A673 (cell line): Measurements from ENCODE around the gene ZNF277. TPM values are rescaled to one million over a fixed set of nuclear protein-coding genes. Genes with fewer than 3 reads are reported as not detected.
A peak's percentile ranks its signal among the peaks of the same experiment; 100 is the strongest.

Source experiments
- BruUV-seq: library from RNA; stranded (reverse); fragments of 400-500 nt; replicated peaks from 2 replicates; lab custom pipeline; 2021; lab: Mats Ljungman, UMichigan
- CTCF ChIA-PET: fragments of 300-600 bp; sonication (Branson Sonifier 250); formaldehyde crosslinking; loops from one replicate; lab custom pipeline; 2022; ENCODE audit warnings: antibody characterized with exemption; lab: Charles Lee
- POLR2A ChIA-PET: fragments of 300-600 bp; sonication (Branson Sonifier 250); formaldehyde crosslinking; loops from one replicate; lab custom pipeline; 2022; ENCODE audit warnings: antibody characterized with exemption; ENCODE audit not compliant: low non-redundant PET; lab: Charles Lee
- DNase-seq: peaks from one replicate; pipeline ENCODE4 v3.0.0-alpha.2; 2015; ENCODE audit warnings: low spot score
- H3K27ac ChIP-seq: fragments of 200-600 bp; sonication (generic); 2 replicates; pipeline ENCODE4 v1.5.1; 2016; ENCODE audit warnings: mixed run types, low read depth, mild to moderate bottlenecking, mixed read lengths, antibody characterized with exemption, low read length; ENCODE audit not compliant: poor library complexity, severe bottlenecking
- H3K27me3 ChIP-seq: fragments of 200-600 bp; sonication (generic); replicated peaks from 2 replicates; pipeline ENCODE4 v1.6.1; 2017; ENCODE audit warnings: mixed run types, low read depth, mild to moderate bottlenecking, mixed read lengths, antibody characterized with exemption, low read length; ENCODE audit not compliant: insufficient read depth, poor library complexity
- H3K36me3 ChIP-seq: fragments of 200-600 bp; sonication (generic); 2 replicates; pipeline ENCODE4 v1.6.1; 2016; ENCODE audit warnings: mixed run types, mild to moderate bottlenecking, mixed read lengths, antibody characterized with exemption, low read length; ENCODE audit not compliant: insufficient read depth, poor library complexity, severe bottlenecking
- H3K4me1 ChIP-seq: fragments of 200-600 bp; sonication (generic); 2 replicates; pipeline ENCODE4 v1.6.1; 2017; ENCODE audit warnings: mixed run types, mild to moderate bottlenecking, mixed read lengths, antibody characterized with exemption, low read length; ENCODE audit not compliant: insufficient read depth, poor library complexity, severe bottlenecking
- H3K4me3 ChIP-seq: fragments of 200-600 bp; sonication (generic); 2 replicates; pipeline ENCODE4 v1.5.1; 2016; ENCODE audit warnings: low read depth, mixed run types, mild to moderate bottlenecking, mixed read lengths, low read length; ENCODE audit not compliant: poor library complexity, severe bottlenecking
- H3K9me3 ChIP-seq: fragments of 200-600 bp; sonication (generic); 2 replicates; pipeline ENCODE4 v1.6.1; 2016; ENCODE audit warnings: mixed run types, low read depth, mild to moderate bottlenecking, mixed read lengths, antibody characterized with exemption, low read length; ENCODE audit not compliant: poor library complexity, severe bottlenecking
- CTCF ChIP-seq: fragments of 300-800, 200-600 bp; sonication (generic); conservative IDR thresholded peaks from 2 replicates; pipeline ENCODE4 v1.5.1; 2017; ENCODE audit warnings: low read depth, mild to moderate bottlenecking, antibody characterized with exemption, low read length, moderate library complexity, mixed read lengths
- EZH2 ChIP-seq: fragments of 200-600 bp; sonication (generic); IDR thresholded peaks from 2 replicates; pipeline ENCODE4 v1.6.1; 2017; ENCODE audit warnings: borderline replicate concordance, low read depth, mild to moderate bottlenecking, mixed read lengths, antibody characterized with exemption, low read length; ENCODE audit not compliant: poor library complexity, severe bottlenecking
- intact Hi-C: fragments of 100-400 bp; cut with micrococcal nuclease; formaldehyde crosslinking; loops from one replicate; pipeline ENCODE4 v1.10.0; 2022; ENCODE audit not compliant: unreplicated experiment
- total RNA-seq: library from RNA; stranded (reverse); gene quantifications from 2 replicates; pipeline ENCODE4 v1.2.3, GENCODE V29; 2021

The ZNF277 gene
- total RNA-seq, 1 experiment from 2014 or later: 17.7 TPM

GRCh38 chr7:112263519-112263918, 57.0 kb downstream of the ZNF277 start:
- intact Hi-C loops: no loop called here
- Histone ChIP-seq H3K9me3 (no peaks in the 10 kb centered on the region), H3K27me3 (no peaks in the 10 kb centered on the region), H3K27ac (no peak overlapping the region), H3K36me3 (no peaks in the 10 kb centered on the region), H3K4me3 (no peak overlapping the region), H3K4me1 (peaks cover 28% of the 10 kb centered on the region)
- POLR2A ChIA-PET: no interaction called here
- CTCF ChIA-PET: no interaction called here
- peak; percentile 19 for DNase-seq
- BruUV-seq: no TSS peak
- TF ChIP-seq CTCF: no peak

- Histone ChIP-seq H3K9me3 (no peaks in the 10 kb centered on the region), H3K27ac (no peak overlapping the region), H3K4me1 (peaks cover 31% of the 10 kb centered on the region), H3K4me3 (no peak overlapping the region), H3K36me3 (no peaks in the 10 kb centered on the region), H3K27me3 (no peaks in the 10 kb centered on the region)
- ChIA-PET POLR2A (no interaction called here), CTCF (no interaction called here)
- TF ChIP-seq EZH2 (no peak), CTCF (no peak)
- intact Hi-C loops: no loop called here
- no TSS peak for BruUV-seq
- no peak for DNase-seq
These were observed 59.6 kb downstream of the ZNF277 start for GRCh38 chr7:112266141-112266540.

- intact Hi-C loops: no loop called here
- ChIA-PET CTCF (no interaction called here), POLR2A (no interaction called here)
- TF ChIP-seq CTCF (no peak), EZH2 (no peak)
- no peak overlapping the region for H3K27ac ChIP-seq
- no peak overlapping the region for H3K4me3 ChIP-seq
- no peaks in the 10 kb centered on the region for H3K27me3 ChIP-seq
- no peak for DNase-seq
- H3K4me1 ChIP-seq: peaks cover 29% of the 10 kb centered on the region
- BruUV-seq: no TSS peak
- H3K9me3 ChIP-seq: no peaks in the 10 kb centered on the region
- no peaks in the 10 kb centered on the region for H3K36me3 ChIP-seq
These were observed 60.2 kb downstream of the ZNF277 start for GRCh38 chr7:112266595-112267270.
